ENCODE results near the gene ENTPD1.
"Not testable (repeated sequence)": the region's sequence is repeated elsewhere in the genome, so short reads cannot be mapped to it uniquely, and the experiment has no call there.

ENTPD1 gene

DNA sequence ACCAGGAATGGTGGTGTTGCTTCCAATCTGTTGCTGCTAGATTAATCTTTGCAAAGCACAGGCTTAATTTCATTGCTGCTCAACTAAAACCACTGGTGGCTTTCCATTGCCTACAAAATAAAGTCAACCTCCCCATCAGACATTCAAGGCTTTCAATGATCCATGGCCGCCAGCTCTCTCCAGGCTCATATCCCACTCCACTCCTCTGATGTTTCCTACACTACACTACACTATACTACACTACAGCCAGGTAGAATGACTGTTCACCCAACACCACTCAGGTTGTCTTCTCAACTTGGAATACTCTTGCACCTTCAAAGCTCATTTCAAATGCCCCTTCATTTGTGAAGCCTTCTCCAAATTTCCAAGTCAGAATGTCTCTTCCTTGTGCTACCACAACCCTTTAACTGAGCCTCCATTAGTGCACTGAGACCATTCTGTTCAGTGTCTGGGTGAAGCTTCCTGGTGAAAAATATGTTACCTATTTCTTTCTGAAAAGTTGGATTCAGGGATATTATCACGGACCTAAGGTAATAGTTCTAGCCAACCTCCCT lies 116.3 kb downstream of the ENTPD1 start:
- DNase-seq = no peak

DNA sequence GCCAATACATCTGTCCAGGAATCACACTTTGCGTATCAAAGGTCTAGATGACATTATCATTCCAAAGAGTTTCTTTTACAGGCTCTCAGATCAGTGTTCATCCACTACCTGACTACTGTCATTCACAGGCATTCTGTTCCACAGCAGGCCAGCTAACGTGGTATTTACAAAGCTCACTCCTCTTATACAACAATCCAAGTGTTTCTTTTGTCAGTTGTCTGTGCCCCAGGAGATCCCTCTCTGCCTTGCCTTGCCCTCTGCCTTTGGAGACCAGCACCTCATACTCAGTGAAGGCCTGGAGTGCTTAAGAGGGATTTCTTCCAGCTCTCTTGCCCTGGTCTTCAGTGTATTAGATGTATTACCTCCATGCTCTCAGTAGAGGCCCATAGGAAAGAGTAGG lies 117.2 kb downstream of the ENTPD1 start:
- DNase-seq = no peak

DNA sequence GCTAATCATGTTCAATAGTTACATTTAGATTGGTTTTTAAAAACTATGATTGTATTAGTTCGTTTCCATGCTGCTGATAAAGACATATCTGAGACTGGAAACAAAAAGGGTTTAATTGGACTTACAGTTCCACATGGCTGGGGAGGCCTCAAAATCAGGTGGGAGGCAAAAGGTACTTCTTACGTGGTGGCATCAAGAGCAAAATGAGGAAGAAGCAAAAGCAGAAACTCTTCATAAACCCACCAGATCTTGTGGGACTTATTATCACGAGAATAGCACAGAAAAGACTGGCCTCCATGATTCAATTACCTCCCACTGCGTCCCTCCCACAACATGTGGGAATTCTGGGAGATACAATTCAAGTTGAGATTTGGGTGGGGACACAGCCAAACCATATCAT lies 117.7 kb downstream of the ENTPD1 start:
- no peak for DNase-seq

DNA sequence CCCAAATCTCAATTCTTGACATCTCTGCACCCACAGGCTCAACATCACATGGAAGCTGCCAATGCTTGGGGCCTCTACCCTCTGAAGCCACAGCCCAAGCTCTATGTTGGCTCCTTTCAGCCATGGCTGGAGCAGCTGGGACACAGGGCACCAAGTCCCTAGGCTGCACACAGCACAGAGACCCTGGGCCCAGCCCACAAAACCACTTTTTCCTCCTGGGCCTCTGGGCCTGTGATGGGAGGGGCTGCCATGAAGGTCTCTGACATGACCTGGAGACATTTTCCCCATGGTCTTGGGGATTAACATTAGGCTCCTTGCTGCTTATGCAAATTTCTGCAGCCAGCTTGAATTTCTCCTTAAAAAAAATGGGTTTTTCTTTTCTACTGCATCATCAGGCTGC lies 118.8 kb downstream of the ENTPD1 start:
- DNase-seq = not testable (repeated sequence)

DNA sequence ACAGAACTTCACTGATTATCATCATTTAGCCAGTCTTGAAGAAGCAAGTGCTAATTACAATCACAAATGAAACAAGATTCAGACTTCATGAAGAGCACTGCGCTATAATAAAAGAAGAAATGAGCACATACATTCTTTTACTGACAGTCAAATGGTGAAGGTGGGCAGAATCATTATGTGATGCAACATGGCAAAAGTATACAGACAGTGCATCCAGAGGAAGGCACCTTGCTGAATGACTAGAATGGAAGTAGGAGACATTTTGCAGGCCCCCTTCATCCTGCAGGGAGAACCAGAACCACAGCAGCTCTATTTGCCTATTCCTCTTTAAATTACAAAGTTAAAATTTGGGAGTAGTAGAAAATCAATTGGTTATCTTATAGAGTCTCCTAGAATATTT lies 120.8 kb downstream of the ENTPD1 start:
- DNase-seq = no peak

DNA sequence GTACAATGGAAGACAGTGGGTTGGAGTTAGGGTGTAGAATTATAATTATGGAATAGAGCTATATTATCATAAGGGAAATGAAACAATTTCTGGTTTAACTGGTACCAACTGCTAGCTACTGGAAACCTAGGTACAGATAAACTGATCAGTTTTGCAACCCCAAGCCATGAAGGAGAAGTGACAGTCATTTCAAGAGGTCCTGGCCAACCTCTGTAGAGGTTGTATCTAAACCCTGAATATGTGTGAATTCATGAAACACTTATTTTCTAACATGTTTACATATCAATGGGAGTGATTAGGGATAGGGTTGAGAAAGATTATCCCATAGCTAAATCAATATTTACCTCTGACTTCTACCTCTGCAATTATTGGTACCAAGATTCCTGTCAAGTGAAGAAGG lies 121.9 kb downstream of the ENTPD1 start:
- DNase-seq = no peak

DNA sequence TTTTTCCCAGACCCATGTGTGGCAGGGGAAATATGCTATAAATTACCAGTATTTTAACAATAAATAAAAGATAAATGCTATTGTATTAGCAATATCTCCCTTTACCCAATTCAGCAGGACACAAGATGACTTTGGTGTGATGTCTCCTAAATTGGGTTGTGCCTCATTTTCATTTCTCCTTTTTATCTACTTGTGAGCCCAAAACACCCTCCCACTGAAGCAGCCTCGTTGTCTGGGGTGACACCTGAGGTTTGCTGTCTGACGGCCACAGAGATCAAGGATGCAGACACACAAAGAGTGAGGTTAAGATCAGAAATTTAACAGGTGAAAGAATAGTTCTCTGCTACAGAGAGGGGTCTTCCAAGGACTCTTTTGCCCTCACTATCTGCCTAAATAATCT lies 124.7 kb downstream of the ENTPD1 start:
- no peak for DNase-seq

DNA sequence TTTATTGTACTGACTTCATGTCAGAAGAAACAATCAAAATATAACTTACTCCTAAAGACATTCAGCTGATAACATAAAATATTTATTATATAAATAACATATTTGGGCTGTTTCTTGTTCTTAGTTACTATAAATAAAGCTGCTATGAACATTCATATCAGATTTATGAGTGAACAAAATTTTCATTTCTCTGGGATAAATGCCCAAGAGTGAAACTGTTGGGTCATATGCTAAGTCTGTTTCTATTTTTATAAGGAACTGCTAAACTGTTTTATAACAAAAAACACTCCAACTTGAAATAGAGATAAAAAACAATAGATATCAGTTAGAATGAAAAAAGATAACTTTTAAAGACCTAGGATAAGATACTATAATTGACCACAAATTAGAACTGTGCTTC lies 125.4 kb downstream of the ENTPD1 start:
- DNase-seq = no peak

DNA sequence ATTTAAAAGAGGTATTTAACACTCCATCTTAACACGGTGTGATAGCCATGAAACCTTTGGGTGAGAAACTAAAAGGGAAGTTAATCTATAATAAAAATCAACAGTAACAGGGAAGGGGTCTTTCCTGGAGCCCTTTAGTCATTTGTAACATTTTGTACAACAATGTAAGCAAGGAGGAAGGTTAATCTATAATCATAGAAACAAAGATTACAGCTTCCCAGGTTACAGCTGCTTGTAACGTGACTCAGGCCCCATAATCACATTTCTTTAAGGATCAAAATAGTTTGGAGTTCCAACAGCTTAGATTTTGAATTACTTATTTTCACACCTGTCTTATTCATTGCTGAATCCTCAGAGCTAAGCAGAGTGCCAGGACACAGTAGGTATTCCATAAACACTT lies 133.9 kb downstream of the ENTPD1 start:
- DNase-seq = no peak

DNA sequence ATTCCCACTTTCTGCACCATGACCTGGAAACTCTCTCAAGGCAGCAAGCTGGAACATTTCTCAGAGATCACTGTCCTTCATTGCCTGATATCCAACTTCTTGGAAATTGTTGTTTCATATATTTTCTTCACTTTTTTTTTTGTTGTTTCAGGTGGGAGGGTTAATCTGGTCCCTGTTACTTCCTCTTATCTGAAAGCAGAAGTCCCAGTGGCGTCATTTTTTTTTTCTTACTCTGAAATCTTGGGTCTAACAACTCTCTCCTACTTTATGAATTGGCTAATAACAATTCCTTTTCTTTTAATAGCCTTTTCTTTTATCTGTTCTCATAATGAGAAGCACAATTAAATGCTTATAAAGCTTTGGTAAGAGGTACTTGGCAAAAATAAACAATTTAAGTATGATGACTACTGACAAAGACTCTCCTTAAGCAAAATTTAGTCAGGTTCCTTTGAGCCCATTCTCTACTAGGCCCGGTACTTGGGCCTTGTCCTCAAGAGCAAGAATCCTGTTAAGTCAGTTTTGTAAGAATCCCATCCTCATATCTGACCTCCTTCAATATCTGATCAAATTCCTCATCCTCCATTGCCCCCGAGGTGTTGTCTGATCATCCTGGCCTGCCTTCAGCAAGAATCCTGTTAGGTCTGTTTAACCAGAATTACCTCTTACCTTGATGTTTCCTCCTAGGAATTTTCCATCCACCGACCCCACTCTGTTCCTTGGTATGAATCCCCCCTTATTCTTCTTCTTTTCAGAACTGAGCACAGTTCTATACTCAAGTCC lies 140.3 kb downstream of the ENTPD1 start:
- DNase-seq = no peak

DNA sequence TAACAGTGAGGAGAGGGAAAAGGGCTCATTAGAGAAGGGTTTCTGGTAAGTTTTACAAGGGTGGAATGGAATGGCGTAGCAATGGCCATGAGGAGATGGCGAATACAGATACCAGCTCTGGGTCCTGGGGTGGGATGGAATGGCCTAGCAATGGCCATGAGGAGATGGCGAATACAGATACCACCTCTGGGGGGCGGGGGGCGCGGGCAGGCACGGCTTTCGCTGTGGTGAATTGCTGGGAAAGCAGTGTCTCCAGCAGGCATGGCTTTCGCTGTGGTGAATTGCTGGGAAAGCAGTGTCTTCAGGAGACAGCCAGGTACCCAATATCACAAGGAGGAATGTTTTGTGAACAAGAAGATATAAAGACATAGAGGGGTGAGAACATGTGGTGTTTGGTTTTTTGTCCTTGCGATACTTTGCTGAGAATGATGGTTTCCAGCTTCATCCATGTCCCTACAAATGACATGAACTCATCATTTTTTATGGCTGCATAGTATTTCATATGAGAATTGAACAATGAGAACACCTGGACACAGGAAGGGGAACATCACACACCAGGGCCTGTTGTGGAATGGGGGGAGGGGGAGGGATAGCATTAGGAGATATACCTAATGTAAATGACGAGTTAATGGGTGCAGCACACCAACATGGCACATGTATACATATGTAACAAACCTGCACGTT lies 150.1 kb downstream of the ENTPD1 start:
- DNase-seq = not testable (repeated sequence)

DNA sequence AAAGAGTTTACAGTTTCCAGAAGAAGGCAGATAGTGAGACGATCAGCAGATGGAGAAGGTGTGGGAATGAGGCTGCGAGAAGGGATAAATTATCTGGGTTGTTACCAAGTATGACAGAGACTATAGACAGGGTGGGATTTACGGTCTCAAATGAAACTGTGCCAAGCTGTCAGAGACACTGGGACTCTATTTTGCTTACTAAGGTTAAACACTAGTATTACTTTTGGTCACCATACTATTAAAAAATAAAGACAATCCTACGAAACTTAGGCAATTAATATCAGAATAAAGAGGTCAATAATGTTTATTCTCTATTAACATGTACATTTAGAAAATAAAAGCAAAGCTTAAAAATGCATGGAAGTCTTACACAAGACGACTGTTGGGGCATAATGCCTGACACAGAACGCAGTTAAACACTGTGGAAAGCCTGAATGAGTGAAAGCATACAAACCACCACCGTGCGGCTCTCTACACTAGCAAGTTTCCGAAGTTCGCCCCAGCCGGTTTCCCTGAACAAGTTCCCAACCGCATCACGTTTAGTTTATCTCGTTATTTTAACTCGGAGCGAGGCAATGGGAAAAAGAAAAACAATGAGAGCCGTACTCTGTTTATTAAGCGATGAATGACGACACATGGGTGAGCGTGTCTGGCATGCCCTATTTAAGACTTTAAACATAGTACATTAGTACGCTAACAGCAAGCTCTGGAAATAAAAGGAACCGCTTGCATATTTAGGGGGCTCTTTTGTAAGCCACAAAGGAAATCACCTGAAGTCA lies 150.9 kb downstream of the ENTPD1 start:
- DNase-seq = peak; percentile 18

DNA sequence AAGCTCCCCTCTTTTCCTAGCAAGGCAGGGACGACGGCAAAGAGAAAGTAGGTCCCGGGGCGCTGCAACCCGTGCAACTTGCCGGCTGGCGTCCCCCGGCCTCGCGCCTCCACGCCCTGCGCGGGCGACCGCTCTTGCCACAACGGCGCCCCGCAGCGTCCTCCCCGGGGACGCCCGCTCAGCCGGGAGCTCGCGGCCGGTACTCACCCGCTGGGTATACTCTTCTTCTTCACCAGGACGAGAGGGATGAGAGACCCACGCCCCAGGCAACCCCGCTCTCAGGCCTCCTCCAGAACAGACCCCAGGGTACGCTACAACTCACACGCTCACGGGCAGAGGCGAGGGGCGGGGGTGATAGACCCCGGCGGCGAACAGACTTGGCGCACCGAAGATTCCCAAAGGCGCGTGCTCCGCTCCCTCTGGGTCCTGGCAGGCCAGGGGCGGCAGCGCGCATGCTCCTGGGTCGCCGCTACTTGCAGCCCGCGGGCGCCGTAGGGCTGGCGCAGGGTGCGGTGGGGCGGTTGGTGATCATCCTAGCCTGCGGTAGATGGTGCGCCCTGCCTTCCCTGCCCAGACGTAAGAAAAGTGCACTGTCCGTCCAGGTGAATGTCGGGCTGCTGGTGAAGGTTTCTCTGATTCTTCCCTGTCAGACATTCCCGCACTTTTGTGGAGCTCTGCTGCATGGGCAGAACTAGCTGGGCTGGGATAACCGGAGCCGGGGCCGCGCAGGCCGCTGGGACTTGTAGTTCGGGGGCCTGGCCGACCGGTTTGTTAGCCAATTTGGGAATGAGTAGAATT lies 151.7 kb downstream of the ENTPD1 start, which contains the start of gene CC2D2B:
Gene CC2D2B (plus strand): TSS at position 520 of the 798 bp plus-strand sequence. CDS start 3,349 bp downstream, outside the sequence.
- DNase-seq = peak; percentile 27

DNA sequence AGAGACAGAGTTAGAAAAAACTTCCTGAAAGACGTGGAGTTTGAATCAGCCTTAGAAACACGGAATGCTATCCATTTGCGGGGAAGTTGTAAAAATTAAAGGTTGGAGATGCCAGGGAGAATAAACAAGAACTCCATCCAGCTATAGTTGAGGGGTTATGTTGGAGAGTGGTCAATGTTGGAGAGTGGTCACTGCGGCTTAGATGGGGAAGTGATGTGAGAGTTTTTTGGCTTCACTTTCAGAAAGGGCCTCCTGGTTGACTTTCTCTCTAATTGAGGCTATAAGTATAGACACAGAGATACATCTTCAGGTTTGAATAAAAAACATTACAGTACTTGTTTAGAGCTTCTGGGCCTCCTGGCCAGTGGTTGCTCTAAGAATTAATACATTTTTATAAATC lies 152.5 kb downstream of the ENTPD1 start:
- DNase-seq = no peak

DNA sequence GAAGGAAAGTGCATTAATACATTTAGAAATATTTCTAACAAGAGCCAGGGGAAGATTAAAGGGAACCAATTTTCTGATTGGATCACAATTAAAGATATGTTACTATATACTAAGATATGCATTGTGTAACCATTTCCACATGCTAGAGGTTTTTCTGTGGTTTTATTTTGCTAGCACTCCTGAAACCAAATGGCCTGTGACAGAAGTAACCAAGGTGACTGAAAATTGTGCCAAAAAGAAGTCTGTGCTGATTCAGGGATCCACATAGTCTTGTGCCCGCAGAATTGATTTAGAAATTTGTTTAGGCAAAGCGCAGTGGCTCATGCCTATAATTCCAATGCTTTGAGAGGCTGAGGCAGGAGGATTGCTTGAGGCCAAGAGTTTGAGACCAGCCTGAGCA lies 153.6 kb downstream of the ENTPD1 start:
- peak; percentile 41 for DNase-seq

DNA sequence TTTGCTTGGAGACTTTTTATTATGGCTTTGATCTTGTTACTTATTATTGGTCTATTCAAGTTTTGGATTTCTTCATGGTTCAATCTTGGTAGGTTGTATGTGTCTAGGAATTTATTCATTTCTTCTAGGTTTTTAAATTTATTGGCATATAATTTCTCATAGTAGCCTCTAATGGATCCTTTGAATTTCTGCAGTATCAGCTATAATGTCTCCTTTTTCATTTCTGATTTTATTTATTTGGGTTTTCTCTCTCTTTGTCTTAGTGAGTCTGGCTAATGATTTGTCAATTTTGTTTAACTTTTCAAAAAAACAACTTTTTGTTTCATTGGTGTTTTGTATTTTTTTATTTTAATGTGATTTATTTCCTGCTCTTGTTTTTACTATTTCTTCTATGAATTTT lies 160.1 kb downstream of the ENTPD1 start:
- DNase-seq = not testable (repeated sequence)

All from DMS79 treated with DMSO at 0.1 percent for 48 hours (cell line).